Suppressor macrophage treated with lipopolysaccharide for 4 hours (primary cell): Measurements from ENCODE around the gene SPG7.

Source experiments
- DNase-seq: peaks from one replicate; pipeline ENCODE4 v3.0.0-alpha.2; 2020

Gene SPG7

GRCh38 chr16:89548344-89549006 is 40.3 kb downstream of the SPG7 start:
- no peak for DNase-seq

GRCh38 chr16:89549007-89549700 is 41.0 kb downstream of the SPG7 start:
- DNase-seq = no peak

GRCh38 chr16:89550421-89551007 is 42.3 kb downstream of the SPG7 start:
- DNase-seq = peak; percentile 26

GRCh38 chr16:89552329-89552728 is 44.1 kb downstream of the SPG7 start:
- DNase-seq = no peak

GRCh38 chr16:89552913-89553312 is 44.7 kb downstream of the SPG7 start:
- DNase-seq = no peak

- no peak for DNase-seq
Observed at GRCh38 chr16:89553733-89554132, 45.5 kb downstream of the SPG7 start.

- no peak for DNase-seq
Observed at GRCh38 chr16:89554343-89554742, 46.1 kb downstream of the SPG7 start.

GRCh38 chr16:89555265-89555664 is 47.1 kb downstream of the SPG7 start:
- DNase-seq = no peak

GRCh38 chr16:89555780-89556179 is 47.6 kb downstream of the SPG7 start:
- no peak for DNase-seq

GRCh38 chr16:89556750-89557689 is 48.8 kb downstream of the SPG7 start:
- peak; percentile 84 for DNase-seq

- DNase-seq = no peak
Observed at GRCh38 chr16:89557690-89558490, 49.7 kb downstream of the SPG7 start.

GRCh38 chr16:89560378-89561141 is 52.4 kb downstream of the SPG7 start, which contains the start of gene RPL13:
TSS of gene RPL13 (plus strand) at chr16:89560682. CDS start at chr16:89560960, 278 bp downstream.
- DNase-seq = peak; percentile 97

GRCh38 chr16:89561142-89561883 is 53.1 kb downstream of the SPG7 start:
- DNase-seq = peak; percentile 23

GRCh38 chr16:89561884-89562599 is 53.8 kb downstream of the SPG7 start:
- no peak for DNase-seq

- no peak for DNase-seq
Observed at GRCh38 chr16:89562939-89563338, 54.7 kb downstream of the SPG7 start.

GRCh38 chr16:89563639-89564392 is 55.6 kb downstream of the SPG7 start:
- DNase-seq = no peak

GRCh38 chr16:89564476-89565255 is 56.5 kb downstream of the SPG7 start:
- DNase-seq = no peak

- DNase-seq = no peak
Observed at GRCh38 chr16:89565256-89565505, 57.0 kb downstream of the SPG7 start.
